COR-L47 (cell line): ENCODE measurements around the gene BRSK2.

ENCODE experiments used
- DNase-seq: peaks from one replicate; lab custom pipeline; 2025; lab: John Stamatoyannopoulos, UW

The BRSK2 gene

GRCh38 chr11:1377231-1377780 lies 12.4 kb upstream of the BRSK2 start:
- DNase-seq: no peak

GRCh38 chr11:1381793-1382425 lies 7.8 kb upstream of the BRSK2 start:
- DNase-seq: no peak

DNA sequence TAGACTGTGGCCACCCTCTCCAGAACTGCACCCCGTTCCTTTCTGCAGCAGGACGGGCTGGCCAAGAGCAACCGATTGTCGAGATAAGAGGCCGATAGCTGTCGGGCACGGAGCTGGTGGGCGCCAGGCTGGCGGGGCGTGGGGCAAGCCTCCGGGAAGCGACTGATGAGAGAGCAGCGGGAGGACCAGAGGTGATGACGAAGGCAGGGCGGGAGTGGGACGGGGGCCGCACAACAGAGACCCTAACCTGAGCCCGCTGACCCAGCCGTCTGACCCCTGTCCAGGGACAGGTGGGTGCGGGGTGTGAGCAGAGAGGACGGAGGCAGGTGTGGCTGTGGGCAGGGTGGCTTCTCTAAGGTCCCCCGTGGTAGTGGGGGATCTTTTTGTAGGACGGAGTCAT lies 7.3 kb upstream of the BRSK2 start:
- no peak for DNase-seq

GRCh38 chr11:1382831-1383607 lies 6.7 kb upstream of the BRSK2 start:
- DNase-seq: peak; percentile 72

DNA sequence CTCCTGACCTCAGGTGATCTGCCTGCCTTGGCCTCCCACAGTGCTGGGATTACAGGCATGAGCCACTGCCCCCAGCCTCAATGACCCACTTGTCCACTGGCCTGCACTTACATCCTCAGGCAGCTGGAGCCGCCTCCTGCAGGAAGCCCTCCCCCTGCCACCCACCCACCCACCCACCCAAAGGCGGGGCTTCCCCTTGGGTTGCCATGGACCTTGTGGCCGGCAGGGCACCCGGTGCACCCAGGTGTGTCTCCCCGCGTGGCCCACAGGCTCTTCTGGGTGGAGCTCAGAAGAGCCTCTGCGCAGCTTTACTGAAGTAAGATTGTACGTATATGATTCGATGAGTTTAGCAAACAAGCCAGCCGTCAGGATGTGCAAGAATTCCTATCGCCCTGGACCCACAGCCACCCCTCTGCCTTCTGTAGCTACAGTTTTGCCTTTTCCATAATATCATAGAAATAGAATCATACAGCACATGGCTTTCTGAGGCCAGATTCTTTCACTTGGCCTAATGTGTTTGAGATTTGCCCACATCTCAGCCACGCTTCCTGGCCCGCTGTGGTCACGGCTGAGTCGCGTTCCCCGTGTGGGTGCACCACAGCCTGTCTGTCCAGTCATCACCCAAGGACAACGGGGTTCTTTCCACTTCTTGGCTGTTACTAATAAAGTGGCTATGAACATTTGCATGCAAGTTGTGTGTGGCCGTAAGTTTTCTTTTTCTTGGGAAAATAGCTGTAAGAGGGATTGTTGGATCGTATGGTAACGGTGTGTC lies 5.3 kb upstream of the BRSK2 start:
- DNase-seq: no peak

GRCh38 chr11:1387521-1387920 lies 2.2 kb upstream of the BRSK2 start:
- DNase-seq: no peak

DNA sequence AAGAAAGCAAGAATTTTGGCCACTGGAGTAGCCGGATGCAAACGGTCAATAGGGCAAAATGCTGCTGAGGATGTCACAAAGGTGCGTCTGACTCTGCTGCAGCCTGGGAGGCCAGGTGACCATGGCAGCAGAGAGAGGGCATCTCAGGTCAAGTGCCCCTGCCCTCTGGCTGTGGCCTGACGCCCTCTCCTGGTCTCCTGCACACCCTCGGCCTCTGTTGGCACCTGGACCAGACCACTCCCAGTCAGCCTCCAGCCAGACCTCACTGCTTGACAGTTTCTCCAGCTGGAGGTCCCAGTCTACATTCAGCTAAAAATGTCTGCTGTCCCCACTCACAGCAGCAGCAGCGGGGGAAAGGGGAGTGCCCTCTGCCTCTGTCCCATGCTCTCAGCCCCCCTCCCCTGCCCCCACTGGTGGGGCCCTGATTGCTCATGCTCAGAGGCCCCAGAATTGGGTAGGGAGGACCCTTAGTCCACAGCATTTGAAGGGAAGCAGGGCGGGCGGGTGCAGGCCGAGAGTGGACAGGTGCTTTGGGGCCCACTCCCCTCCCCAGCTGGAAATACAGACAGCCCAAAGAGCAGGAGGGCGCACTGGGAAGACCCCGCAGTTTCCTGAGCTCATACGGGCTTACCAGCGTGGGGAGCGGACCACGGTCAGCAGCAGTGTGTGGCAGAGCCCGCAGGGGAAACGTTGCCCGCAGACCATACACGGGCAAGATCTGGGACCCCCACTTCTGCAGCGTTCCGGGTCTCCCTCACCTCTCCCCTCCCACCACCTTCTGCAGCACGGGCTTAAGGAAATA lies 1.6 kb upstream of the BRSK2 start:
- no peak for DNase-seq

GRCh38 chr11:1388763-1389102 lies 1.0 kb upstream of the BRSK2 start:
- DNase-seq: peak; percentile 25

GRCh38 chr11:1389103-1389931 lies 417 bp upstream of the BRSK2 start:
- peak; percentile 98 for DNase-seq

DNA sequence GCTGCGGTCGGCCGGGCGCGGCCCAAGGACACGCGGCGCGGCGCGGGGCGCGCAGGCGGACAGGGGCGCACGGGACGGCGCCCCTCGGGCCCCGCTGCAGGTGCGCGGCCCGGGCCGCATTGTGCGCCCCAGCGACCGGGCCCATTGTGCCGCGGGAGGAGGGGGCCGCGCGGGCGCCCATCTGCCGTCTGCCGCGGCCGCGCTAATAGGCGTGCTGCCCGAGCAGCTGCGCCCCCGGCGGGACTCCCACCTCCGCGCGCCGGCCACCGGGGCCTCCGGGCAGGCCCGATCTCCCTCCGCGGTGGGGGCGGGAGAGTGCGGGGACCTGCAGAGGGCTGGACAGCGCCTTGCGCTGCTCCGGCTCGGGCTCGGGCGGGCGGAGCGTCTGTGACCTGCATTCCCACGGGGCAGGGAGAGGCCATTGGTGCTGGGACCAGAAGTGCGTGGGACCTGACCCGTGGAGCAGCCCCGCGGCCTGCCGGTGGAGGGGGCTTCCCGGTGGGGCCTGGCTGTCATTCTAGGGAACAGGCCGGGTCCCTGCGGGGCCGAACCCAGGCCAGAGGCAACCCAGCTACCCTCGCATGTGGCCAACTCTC lies 933 bp downstream of the BRSK2 start:
- DNase-seq: no peak

GRCh38 chr11:1391165-1392075 lies 1.7 kb downstream of the BRSK2 start:
- DNase-seq: peak; percentile 91

GRCh38 chr11:1392111-1392510 lies 2.4 kb downstream of the BRSK2 start:
- no peak for DNase-seq

DNA sequence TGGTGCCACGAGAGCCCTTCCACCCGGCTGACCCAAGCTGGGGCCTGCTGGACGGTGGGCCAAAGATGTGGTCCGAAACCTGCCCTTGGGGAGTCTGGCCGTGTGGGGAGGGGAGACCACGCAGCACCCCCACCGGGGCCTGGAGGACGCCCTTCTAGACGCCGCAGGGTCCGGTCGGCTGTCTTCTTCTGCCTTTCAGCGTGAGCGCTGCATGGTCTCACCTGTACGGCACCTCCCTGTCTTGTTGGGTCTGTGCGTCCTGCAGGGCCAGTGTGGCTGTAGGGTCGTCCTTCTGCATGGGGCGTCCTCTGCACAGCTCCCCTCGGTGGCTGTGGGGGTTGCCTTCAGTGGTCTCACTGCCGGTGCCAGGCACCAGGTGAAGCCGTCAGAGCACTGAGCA lies 2.8 kb downstream of the BRSK2 start:
- DNase-seq: no peak

DNA sequence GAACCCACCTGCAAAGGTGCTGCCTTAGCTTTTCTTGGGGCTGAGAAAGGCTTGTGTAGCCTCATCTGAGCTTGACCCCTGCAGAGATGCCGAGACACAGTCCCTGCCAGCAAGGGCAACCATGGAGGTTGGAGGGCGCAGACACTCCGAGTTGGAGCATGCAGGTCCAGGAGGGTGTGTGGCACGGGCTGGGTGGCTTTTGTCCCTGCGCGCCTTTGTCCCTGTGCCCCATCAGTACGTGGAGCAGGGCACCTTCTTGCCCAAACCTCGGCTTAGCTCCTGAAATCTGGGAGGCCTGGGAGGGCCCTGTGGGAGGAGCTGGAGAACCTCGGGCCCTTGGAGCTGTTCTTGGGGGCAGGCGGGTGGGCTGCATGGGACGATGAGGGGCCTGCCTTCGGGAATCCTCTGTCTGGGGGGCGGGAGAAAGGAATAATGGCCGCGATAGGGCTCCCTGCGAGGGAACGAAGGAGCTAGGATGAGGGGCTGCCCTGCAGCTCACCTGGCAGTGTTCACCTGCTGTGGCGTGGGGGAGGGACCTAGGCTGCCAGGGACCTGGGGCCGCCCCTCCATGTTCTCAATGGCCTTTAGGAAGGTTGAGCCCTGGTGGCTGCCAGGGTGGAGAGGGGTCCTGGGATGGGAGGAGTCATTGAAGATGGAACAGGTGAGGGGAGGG lies 3.4 kb downstream of the BRSK2 start:
- no peak for DNase-seq

DNA sequence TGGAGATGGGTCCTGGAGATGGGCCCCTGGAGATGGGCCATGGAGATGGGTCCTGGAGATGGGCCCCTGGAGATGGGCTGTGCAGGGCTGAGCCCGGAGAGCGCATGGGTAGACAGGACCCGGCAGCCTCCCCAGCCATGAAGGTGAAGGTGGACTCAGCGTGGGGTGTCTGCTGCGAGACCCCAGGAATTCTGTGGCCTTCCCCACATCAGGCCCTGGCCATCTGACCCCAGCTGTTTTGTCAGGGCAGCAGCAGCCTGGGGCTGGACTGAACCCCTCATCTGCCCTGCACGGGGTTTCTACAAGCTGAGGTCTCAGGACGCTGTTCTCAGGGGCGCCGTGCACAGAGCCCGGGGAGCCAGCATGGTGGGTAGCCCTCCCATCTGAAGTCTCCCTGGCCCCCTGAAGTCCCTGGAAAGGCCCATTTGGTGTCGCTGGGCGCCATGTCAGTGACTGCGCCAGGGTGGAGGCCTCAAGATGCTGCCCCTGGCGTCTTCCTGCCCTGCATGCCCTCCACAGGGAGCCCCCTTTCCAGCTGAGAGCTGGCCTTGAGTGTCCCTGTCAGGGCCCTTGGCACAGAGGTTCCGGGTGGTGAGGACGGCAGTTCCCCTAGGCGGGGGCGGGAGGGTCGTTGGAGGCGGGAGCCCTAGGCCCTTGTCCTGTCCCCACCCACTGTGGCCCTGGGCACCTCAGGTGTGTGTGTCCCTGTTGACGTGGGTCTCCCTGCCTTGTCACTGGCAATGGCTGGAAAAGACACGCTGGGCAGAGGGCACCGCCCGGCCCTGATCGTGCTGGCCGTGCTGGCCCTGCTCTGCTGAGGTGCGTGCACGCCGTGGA lies 5.4 kb downstream of the BRSK2 start:
- no peak for DNase-seq

GRCh38 chr11:1395773-1396374 lies 6.1 kb downstream of the BRSK2 start:
- no peak for DNase-seq

DNA sequence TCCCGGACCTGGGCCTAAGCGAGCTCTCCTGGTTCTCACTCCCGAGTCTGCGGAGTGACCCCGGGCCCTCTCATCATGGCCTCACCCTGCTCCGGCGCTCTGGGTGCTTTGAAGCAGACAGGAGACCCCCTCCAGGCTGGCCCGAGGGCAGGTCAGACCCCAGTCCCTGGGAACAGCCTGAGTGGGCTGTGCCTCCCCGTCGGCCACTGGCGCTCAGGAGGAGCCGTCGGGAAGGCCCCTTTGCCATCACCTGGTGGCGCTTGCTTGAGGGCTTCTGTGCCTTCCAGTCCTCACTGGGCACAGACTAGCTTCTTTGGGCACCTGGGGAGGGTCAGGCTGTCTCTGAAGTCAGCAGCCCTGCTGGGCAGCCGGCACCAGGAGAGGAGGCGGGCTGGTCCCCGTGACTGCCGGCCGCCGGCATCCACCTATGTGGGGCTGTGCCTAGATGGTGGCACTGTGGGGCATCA lies 6.7 kb downstream of the BRSK2 start:
- DNase-seq: no peak
